Type B pancreatic cell (in vitro differentiated cells): Measurements from ENCODE around the gene PROP1. TPM values are rescaled to one million over a fixed set of nuclear protein-coding genes. Genes with fewer than 3 reads are reported as not detected.
"Not testable (repeated sequence)": the region's sequence is repeated elsewhere in the genome, so short reads cannot be mapped to it uniquely, and the experiment has no call there.

ENCODE experiments used
- DNase-seq: peaks from one replicate; pipeline ENCODE4 v3.0.0; 2021; ENCODE audit warnings: mixed read lengths; ENCODE audit not compliant: unreplicated experiment; ENCODE audit errors: extremely low spot score
- H3K27ac Mint-ChIP-seq: 2 replicates; pipeline ENCODE4 v1.8.0; 2021; ENCODE audit warnings: mild to moderate bottlenecking, mixed read lengths
- H3K27me3 Mint-ChIP-seq: 2 replicates; pipeline ENCODE4 v1.8.0; 2021; ENCODE audit warnings: mixed read lengths
- H3K36me3 Mint-ChIP-seq: 2 replicates; pipeline ENCODE4 v1.8.0; 2021; ENCODE audit warnings: mixed read lengths
- H3K4me1 Mint-ChIP-seq: one replicate; pipeline ENCODE4 v1.8.0; 2021; ENCODE audit warnings: mixed read lengths; ENCODE audit not compliant: unreplicated experiment
- H3K4me3 Mint-ChIP-seq: 2 replicates; pipeline ENCODE4 v1.8.0; 2021; ENCODE audit warnings: mild to moderate bottlenecking, mixed read lengths
- H3K9me3 Mint-ChIP-seq: 2 replicates; pipeline ENCODE4 v1.8.0; 2021; ENCODE audit warnings: mixed read lengths
- CTCF ChIP-seq: fragments of 200-600 bp; sonication (generic); conservative IDR thresholded peaks from 2 replicates; pipeline ENCODE4 v1.5.0; 2021; ENCODE audit warnings: antibody characterized with exemption, mild to moderate bottlenecking
- total RNA-seq: library from RNA; stranded (reverse); gene quantifications from 2 replicates; pipeline ENCODE4 v1.2.1, GENCODE V29; 2021; ENCODE audit warnings: low replicate concordance

The PROP1 gene
- total RNA-seq, 1 donor from 2014 or later, result not detected

GRCh38 chr5:177982956-177983355, 13.1 kb downstream of the PROP1 start:
- Mint-ChIP-seq H3K27ac (no peak overlapping the region), H3K4me1 (peaks cover 6% of the 10 kb centered on the region), H3K36me3 (no peaks in the 10 kb centered on the region), H3K4me3 (no peak overlapping the region), H3K9me3 (no peaks in the 10 kb centered on the region), H3K27me3 (peaks cover 11% of the 10 kb centered on the region)
- no peak for DNase-seq
- no peak for TF ChIP-seq CTCF

GRCh38 chr5:177982072-177982727, 13.8 kb downstream of the PROP1 start:
- no peak overlapping the region for H3K4me3 Mint-ChIP-seq
- peak; percentile 66 for DNase-seq
- peaks cover 11% of the 10 kb centered on the region for H3K27me3 Mint-ChIP-seq
- TF ChIP-seq CTCF, result peak; percentile 21
- H3K4me1 Mint-ChIP-seq, result peaks cover 6% of the 10 kb centered on the region
- no peaks in the 10 kb centered on the region for H3K36me3 Mint-ChIP-seq
- H3K9me3 Mint-ChIP-seq, result no peaks in the 10 kb centered on the region
- no peak overlapping the region for H3K27ac Mint-ChIP-seq

GRCh38 chr5:177981296-177982071, 14.6 kb downstream of the PROP1 start:
- peaks cover 11% of the 10 kb centered on the region for H3K27me3 Mint-ChIP-seq
- no peak overlapping the region for H3K4me3 Mint-ChIP-seq
- no peaks in the 10 kb centered on the region for H3K9me3 Mint-ChIP-seq
- DNase-seq, result peak; percentile 52
- H3K4me1 Mint-ChIP-seq, result peaks cover 6% of the 10 kb centered on the region
- H3K36me3 Mint-ChIP-seq, result no peaks in the 10 kb centered on the region
- no peak for TF ChIP-seq CTCF
- no peak overlapping the region for H3K27ac Mint-ChIP-seq

- H3K36me3 Mint-ChIP-seq, result no peaks in the 10 kb centered on the region
- no peak for DNase-seq
- H3K27ac Mint-ChIP-seq, result no peak overlapping the region
- peaks cover 6% of the 10 kb centered on the region for H3K4me1 Mint-ChIP-seq
- no peaks in the 10 kb centered on the region for H3K9me3 Mint-ChIP-seq
- TF ChIP-seq CTCF, result no peak
- H3K27me3 Mint-ChIP-seq, result peaks cover 11% of the 10 kb centered on the region
- H3K4me3 Mint-ChIP-seq, result no peak overlapping the region
Observed at GRCh38 chr5:177980743-177981151, 15.3 kb downstream of the PROP1 start.

- H3K27me3 Mint-ChIP-seq, result not testable (repeated sequence)
Observed at GRCh38 chr5:177977600-177977999, 18.4 kb downstream of the PROP1 start.

GRCh38 chr5:177973066-177973635, 22.9 kb downstream of the PROP1 start:
- no peaks in the 10 kb centered on the region for H3K4me1 Mint-ChIP-seq
- no peaks in the 10 kb centered on the region for H3K36me3 Mint-ChIP-seq
- no peak for DNase-seq
- no peak overlapping the region for H3K4me3 Mint-ChIP-seq
- TF ChIP-seq CTCF, result no peak
- H3K9me3 Mint-ChIP-seq, result no peaks in the 10 kb centered on the region
- no peaks in the 10 kb centered on the region for H3K27me3 Mint-ChIP-seq
- H3K27ac Mint-ChIP-seq, result no peak overlapping the region

More at GRCh38 chr5:177977600-177977999, 18.4 kb downstream of the PROP1 start:
- H3K36me3 Mint-ChIP-seq, H3K4me1 Mint-ChIP-seq, DNase-seq, H3K4me3 Mint-ChIP-seq, H3K27ac Mint-ChIP-seq, H3K9me3 Mint-ChIP-seq: not testable (repeated sequence)
